ENCODE measurements around the gene EFEMP2.
A peak's percentile ranks its signal among the peaks of the same experiment; 100 is the strongest.

EFEMP2 gene

DNA sequence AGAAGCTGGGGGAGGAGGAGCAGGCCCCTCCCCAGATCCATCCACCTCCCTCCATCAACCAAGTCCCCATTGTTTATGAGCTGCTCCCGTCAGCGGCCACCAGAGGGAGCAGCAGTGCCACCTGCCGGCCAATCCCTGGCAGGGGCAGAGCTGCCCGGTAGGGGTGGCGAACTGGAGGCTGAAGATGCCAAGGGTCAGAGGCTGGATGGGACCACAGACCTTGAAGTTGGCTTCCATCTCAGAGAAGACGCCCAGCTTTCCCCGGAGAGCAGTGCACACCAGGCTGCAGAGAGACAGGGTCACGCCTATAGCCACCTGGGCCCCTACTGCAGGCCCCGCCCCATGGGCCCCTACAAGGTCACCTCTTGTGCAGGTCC, 12.1 kb upstream of the EFEMP2 start:
- DNase-seq, result peak; percentile 50 to 69

GRCh38 chr11:65883786-65884715, 11.5 kb upstream of the EFEMP2 start:
- DNase-seq, result no peak

GRCh38 chr11:65883058-65883761, 10.6 kb upstream of the EFEMP2 start:
- no peak for DNase-seq

GRCh38 chr11:65882120-65883057, 9.8 kb upstream of the EFEMP2 start:
- DNase-seq, result no peak

GRCh38 chr11:65880844-65881421, 8.3 kb upstream of the EFEMP2 start:
- DNase-seq, result no peak

DNA sequence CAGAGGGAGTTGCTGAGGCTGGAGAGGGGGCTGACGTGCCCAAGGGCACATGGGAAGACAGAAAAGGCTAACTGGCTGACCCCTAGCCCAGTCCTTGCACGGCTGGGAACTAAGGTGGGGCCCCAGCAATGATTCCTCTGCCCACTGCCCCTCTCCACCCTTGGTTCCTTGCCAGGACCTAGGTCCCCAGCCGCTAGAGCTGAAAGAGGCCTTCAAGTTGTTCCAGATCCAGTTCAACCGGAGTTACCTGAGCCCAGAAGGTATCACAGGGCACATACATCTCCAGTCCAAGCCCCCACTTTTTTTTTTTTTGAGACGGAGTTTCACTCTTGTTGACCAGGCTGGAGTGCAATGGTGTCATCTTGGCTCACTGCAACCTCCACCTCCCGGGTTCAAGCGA, 7.4 kb upstream of the EFEMP2 start:
- DNase-seq, result no peak

DNA sequence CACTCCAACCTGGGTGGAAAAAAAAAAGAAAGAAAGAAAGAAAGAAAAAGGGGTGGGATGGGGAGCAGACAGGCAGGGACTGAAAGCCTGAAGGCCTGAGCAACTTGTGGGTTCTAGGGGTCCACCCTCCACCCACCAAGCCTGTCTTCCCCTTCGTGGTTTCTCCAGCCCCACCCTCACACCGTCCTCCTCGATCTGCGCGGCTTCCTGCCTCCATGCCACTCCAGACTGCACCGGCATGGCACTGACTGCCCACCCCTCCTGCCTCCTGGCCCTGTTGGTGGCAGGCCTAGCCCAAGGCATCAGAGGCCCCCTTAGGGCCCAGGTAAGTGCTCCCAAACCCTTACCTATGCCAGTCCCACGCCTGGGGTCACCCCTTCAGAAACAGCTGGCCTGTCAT, 7.0 kb upstream of the EFEMP2 start, which contains the start of gene CTSW:
TSS of gene CTSW (plus strand) at position 221 of the 400 bp plus-strand sequence. CDS start at position 239, 18 bp downstream.
- no peak for DNase-seq

GRCh38 chr11:65873318-65874156, 937 bp upstream of the EFEMP2 start:
- DNase-seq, result peak; percentile 52 to 95

DNA sequence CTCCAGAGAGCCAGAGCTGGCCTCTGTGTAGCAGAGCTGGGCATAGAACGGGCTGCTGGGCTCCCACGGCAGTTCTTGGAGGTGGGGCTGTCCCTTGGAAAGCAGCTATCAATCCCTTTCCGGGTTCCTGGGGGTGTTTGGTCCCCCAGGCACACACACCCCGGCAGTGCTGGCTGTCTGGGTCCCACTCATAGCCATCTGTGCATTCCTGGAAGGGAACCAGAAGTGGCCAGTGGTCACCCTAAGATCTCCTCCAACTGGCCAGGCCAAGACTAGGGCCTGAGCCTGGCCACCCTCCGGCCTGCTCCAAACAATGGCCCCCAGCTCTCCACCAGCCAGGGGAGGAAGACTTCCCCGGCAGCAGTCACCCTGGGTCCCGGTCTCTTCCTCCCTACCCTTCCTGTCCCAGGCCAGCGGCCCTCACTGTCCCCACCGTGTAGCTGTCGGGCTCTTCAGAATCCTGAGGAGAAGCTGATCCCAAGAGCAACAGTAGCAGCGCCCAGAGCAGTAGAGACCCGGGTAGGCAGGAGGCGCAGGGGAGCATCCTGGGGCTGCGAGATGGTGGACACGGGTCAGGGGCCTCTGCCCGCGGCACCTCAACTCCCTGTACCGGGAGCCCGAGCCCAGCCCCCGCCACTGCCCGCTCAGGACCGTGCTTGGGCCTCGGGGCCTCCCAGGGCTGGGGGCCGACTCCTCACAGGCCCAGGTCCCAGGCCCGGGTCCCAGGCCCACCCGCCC, 620 bp downstream of the EFEMP2 start:
- no peak for DNase-seq

- DNase-seq, result no peak
Measured at GRCh38 chr11:65870706-65871681, 1.6 kb downstream of the EFEMP2 start.

- no peak for DNase-seq
Measured at GRCh38 chr11:65870307-65870658, 2.3 kb downstream of the EFEMP2 start.

GRCh38 chr11:65869643-65870306, 2.8 kb downstream of the EFEMP2 start:
- no peak for DNase-seq

- no peak for DNase-seq
Measured at GRCh38 chr11:65868907-65869306, 3.7 kb downstream of the EFEMP2 start.

- DNase-seq, result peak in 1 of 2 experiments; percentile 29
Measured at GRCh38 chr11:65868076-65868667, 4.4 kb downstream of the EFEMP2 start.

- no peak for DNase-seq
Measured at GRCh38 chr11:65867284-65868071, 5.1 kb downstream of the EFEMP2 start.

GRCh38 chr11:65866509-65867283, 5.9 kb downstream of the EFEMP2 start:
- no peak for DNase-seq
